DMS53 treated with DMSO at 0.1 percent for 48 hours (cell line): Measurements from ENCODE around the gene LIMS2.

Source experiments
- DNase-seq: peaks from one replicate; lab custom pipeline; 2025; ENCODE audit not compliant: unreplicated experiment; lab: John Stamatoyannopoulos, UW

Gene LIMS2

GRCh38 chr2:127607399-127607908, 67.9 kb downstream of the LIMS2 start:
- DNase-seq = no peak

- no peak for DNase-seq
These were observed 68.5 kb downstream of the LIMS2 start for GRCh38 chr2:127606625-127607398.

- no peak for DNase-seq
These were observed 69.6 kb downstream of the LIMS2 start for GRCh38 chr2:127605691-127606263.

GRCh38 chr2:127604986-127605385, 70.3 kb downstream of the LIMS2 start:
- no peak for DNase-seq

GRCh38 chr2:127599211-127599610, 76.1 kb downstream of the LIMS2 start:
- DNase-seq = no peak

- no peak for DNase-seq
These were observed 76.6 kb downstream of the LIMS2 start for GRCh38 chr2:127598711-127599110.

GRCh38 chr2:127597984-127598380, 77.3 kb downstream of the LIMS2 start:
- DNase-seq = no peak

- no peak for DNase-seq
These were observed 78.0 kb downstream of the LIMS2 start for GRCh38 chr2:127597046-127597983.

- DNase-seq = no peak
These were observed 78.9 kb downstream of the LIMS2 start for GRCh38 chr2:127596311-127597045.

- DNase-seq = no peak
These were observed 81.2 kb downstream of the LIMS2 start for GRCh38 chr2:127594116-127594591.

GRCh38 chr2:127593228-127594115, 81.9 kb downstream of the LIMS2 start:
- DNase-seq = no peak

- DNase-seq = peak; percentile 3
These were observed 82.5 kb downstream of the LIMS2 start for GRCh38 chr2:127592761-127593227.

- DNase-seq = peak; percentile 38
These were observed 84.0 kb downstream of the LIMS2 start for GRCh38 chr2:127591221-127591923.

- no peak for DNase-seq
These were observed 84.7 kb downstream of the LIMS2 start for GRCh38 chr2:127590386-127591190.

- DNase-seq = no peak
These were observed 85.5 kb downstream of the LIMS2 start for GRCh38 chr2:127589841-127590240.

- no peak for DNase-seq
These were observed 86.0 kb downstream of the LIMS2 start for GRCh38 chr2:127589358-127589757.
